HG03095 (cell line): ENCODE measurements around the gene TMEM184C.
A peak's percentile ranks its signal among the peaks of the same experiment; 100 is the strongest.

ENCODE experiments used
- ATAC-seq: cut with Tn5 transposase; IDR thresholded peaks from one replicate; pipeline ENCODE4 v1.9.1; 2021; ENCODE audit warnings: moderate library complexity; ENCODE audit not compliant: unreplicated experiment

TMEM184C gene

GRCh38 chr4:147599206-147599605 lies 18.0 kb upstream of the TMEM184C start:
- ATAC-seq, result no peak

GRCh38 chr4:147599769-147600168 lies 17.4 kb upstream of the TMEM184C start:
- ATAC-seq, result no peak

- no peak for ATAC-seq
Observed at GRCh38 chr4:147605499-147605898, 11.7 kb upstream of the TMEM184C start.

GRCh38 chr4:147607471-147607870 lies 9.7 kb upstream of the TMEM184C start:
- ATAC-seq, result no peak

- ATAC-seq, result no peak
Observed at GRCh38 chr4:147610686-147611085, 6.5 kb upstream of the TMEM184C start.

- peak; percentile 5 for ATAC-seq
Observed at GRCh38 chr4:147616849-147617172, 386 bp upstream of the TMEM184C start.

- ATAC-seq, result peak; percentile 10
Observed at GRCh38 chr4:147617841-147618691, 869 bp downstream of the TMEM184C start.

GRCh38 chr4:147620315-147620714 lies 3.1 kb downstream of the TMEM184C start:
- no peak for ATAC-seq

GRCh38 chr4:147625733-147626132 lies 8.5 kb downstream of the TMEM184C start:
- ATAC-seq, result no peak

- ATAC-seq, result no peak
Observed at GRCh38 chr4:147626903-147627302, 9.7 kb downstream of the TMEM184C start.

GRCh38 chr4:147628415-147628814 lies 11.2 kb downstream of the TMEM184C start:
- no peak for ATAC-seq

- ATAC-seq, result no peak
Observed at GRCh38 chr4:147629783-147630730, 12.9 kb downstream of the TMEM184C start.

- no peak for ATAC-seq
Observed at GRCh38 chr4:147633113-147633512, 15.9 kb downstream of the TMEM184C start.

GRCh38 chr4:147633643-147634042 lies 16.4 kb downstream of the TMEM184C start:
- no peak for ATAC-seq

- ATAC-seq, result no peak
Observed at GRCh38 chr4:147635348-147635747, 18.2 kb downstream of the TMEM184C start.

GRCh38 chr4:147638365-147638764 lies 21.2 kb downstream of the TMEM184C start:
- ATAC-seq, result no peak

- ATAC-seq, result peak; percentile 66
Observed at GRCh38 chr4:147638942-147639341, 21.7 kb downstream of the TMEM184C start.

GRCh38 chr4:147639388-147639787 lies 22.2 kb downstream of the TMEM184C start:
- no peak for ATAC-seq

GRCh38 chr4:147640331-147640730 lies 23.1 kb downstream of the TMEM184C start:
- no peak for ATAC-seq

- no peak for ATAC-seq
Observed at GRCh38 chr4:147643616-147644015, 26.4 kb downstream of the TMEM184C start.

GRCh38 chr4:147644471-147644870 lies 27.3 kb downstream of the TMEM184C start:
- ATAC-seq, result no peak

GRCh38 chr4:147645099-147645498 lies 27.9 kb downstream of the TMEM184C start:
- ATAC-seq, result no peak
